SK-N-SH treated with all-trans-retinoic acid at 6 μM for 48 hours (cell line): ENCODE measurements around the gene MEIOSIN.

ENCODE experiments used
- RARB ChIP-seq: fragments of 250-450 bp; sonication (Bioruptor Pico); IDR thresholded peaks from 2 replicates; pipeline ENCODE4 v1.8.0; 2021; ENCODE audit warnings: mild to moderate bottlenecking, moderate library complexity
- SNAI2 ChIP-seq: fragments of 250-450 bp; sonication (Bioruptor Pico); IDR thresholded peaks from 2 replicates; pipeline ENCODE4 v1.5.0; 2020; ENCODE audit warnings: mild to moderate bottlenecking, moderate library complexity
- TOX ChIP-seq: fragments of 250-450 bp; sonication (Bioruptor Pico); IDR thresholded peaks from 2 replicates; pipeline ENCODE4 v1.8.0; 2021; ENCODE audit warnings: mild to moderate bottlenecking, moderate library complexity, borderline replicate concordance
- ZFP3 ChIP-seq: fragments of 250-450 bp; sonication (Bioruptor Pico); IDR thresholded peaks from 2 replicates; pipeline ENCODE4 v1.5.0; 2020; ENCODE audit warnings: mild to moderate bottlenecking, moderate library complexity

GRCh38 chr19:45729800-45730290 is 3.4 kb upstream of the MEIOSIN start:
- TF ChIP-seq TOX = no peak
- no peak for TF ChIP-seq SNAI2 (CRISPR knock-in tag)
- TF ChIP-seq RARB = no peak
- TF ChIP-seq ZFP3 (CRISPR knock-in tag) = no peak
